MM.1S (cell line): ENCODE measurements around the gene MYO9B.

Experiments
- EZH2 ChIP-seq: fragments of 300-600 bp; sonication (generic); optimal IDR thresholded peaks from 2 replicates; pipeline ENCODE3; 2017; ENCODE audit warnings: low read depth, mild to moderate bottlenecking, antibody characterized with exemption, low read length, mixed read lengths
- EZH2phosphoT487 ChIP-seq: fragments of 300-600 bp; sonication (generic); IDR thresholded peaks from 2 replicates; pipeline ENCODE4 v1.6.1; 2018; ENCODE audit warnings: antibody characterized with exemption, low read length
- TF ChIP-seq, protein P1 (sequence below): fragments of 300-600 bp; sonication (generic); IDR thresholded peaks from 2 replicates; pipeline ENCODE4 v1.5.1; 2016; ENCODE audit warnings: antibody characterized with exemption, low read length, mixed read lengths

GRCh38 chr19:17070421-17070820, 5.2 kb upstream of the MYO9B start:
- TF ChIP-seq, protein P1, sequence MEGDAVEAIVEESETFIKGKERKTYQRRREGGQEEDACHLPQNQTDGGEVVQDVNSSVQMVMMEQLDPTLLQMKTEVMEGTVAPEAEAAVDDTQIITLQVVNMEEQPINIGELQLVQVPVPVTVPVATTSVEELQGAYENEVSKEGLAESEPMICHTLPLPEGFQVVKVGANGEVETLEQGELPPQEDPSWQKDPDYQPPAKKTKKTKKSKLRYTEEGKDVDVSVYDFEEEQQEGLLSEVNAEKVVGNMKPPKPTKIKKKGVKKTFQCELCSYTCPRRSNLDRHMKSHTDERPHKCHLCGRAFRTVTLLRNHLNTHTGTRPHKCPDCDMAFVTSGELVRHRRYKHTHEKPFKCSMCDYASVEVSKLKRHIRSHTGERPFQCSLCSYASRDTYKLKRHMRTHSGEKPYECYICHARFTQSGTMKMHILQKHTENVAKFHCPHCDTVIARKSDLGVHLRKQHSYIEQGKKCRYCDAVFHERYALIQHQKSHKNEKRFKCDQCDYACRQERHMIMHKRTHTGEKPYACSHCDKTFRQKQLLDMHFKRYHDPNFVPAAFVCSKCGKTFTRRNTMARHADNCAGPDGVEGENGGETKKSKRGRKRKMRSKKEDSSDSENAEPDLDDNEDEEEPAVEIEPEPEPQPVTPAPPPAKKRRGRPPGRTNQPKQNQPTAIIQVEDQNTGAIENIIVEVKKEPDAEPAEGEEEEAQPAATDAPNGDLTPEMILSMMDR = no peak
- no peak for TF ChIP-seq EZH2
- no peak for TF ChIP-seq EZH2phosphoT487
